ENCODE results near the gene BTG4. TPM values are rescaled to one million over a fixed set of nuclear protein-coding genes. Genes with fewer than 3 reads are reported as not detected.

Gene BTG4
- total RNA-seq, 6 experiments from 2014 or later = not detected

DNA sequence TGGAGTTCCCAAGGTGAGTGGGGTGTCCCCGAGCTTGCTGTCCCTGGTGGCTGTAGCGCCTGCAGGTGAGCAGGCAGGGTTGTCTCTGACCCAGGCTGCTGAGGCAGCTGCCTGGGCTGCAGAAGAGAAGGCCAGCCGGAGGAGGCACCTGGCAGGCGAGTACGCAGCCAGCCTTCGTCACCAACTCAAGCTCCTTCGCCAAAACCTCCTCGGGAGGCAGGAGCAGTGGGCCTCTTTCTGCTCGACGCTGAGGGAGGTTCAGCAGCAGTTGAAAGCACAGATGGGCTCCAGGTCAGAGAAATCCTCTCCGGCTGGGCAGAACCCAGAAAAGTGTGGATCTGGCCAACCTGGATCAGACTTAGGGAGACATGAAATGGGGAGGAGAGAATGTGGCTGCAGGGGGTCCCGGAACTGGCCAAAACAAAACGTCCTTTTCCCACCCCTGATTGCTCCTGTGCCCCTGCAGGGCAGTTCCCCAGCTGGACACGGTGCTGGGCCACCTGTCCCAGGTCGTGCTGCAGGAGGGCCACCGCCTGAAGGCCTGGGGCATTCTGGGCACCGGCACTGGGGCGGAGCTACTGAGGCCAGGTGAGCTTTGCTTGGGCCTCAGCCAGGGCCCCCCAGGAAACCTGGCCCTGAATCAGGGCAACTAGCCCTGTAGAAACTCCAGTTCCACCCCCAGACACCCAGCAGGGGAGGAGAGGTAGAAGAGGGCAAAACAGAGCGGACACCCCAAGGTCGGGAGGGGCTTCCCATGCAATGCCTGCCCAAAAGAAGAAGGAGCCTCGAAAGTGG is 56.7 kb downstream of the BTG4 start:
- Mint-ChIP-seq H3K36me3 (ENCODE audit: low read depth) (no peaks in the 10 kb centered on the region), H3K9me3 (no peaks in the 10 kb centered on the region), H3K27ac (no peak overlapping the region), H3K4me3 (no peak overlapping the region), H3K4me1 (ENCODE audit: low read depth) (peaks cover 35% of the 10 kb centered on the region), H3K27me3 (ENCODE audit: insufficient read depth) (peaks cover 18% of the 10 kb centered on the region)
- TF ChIP-seq, protein P1, sequence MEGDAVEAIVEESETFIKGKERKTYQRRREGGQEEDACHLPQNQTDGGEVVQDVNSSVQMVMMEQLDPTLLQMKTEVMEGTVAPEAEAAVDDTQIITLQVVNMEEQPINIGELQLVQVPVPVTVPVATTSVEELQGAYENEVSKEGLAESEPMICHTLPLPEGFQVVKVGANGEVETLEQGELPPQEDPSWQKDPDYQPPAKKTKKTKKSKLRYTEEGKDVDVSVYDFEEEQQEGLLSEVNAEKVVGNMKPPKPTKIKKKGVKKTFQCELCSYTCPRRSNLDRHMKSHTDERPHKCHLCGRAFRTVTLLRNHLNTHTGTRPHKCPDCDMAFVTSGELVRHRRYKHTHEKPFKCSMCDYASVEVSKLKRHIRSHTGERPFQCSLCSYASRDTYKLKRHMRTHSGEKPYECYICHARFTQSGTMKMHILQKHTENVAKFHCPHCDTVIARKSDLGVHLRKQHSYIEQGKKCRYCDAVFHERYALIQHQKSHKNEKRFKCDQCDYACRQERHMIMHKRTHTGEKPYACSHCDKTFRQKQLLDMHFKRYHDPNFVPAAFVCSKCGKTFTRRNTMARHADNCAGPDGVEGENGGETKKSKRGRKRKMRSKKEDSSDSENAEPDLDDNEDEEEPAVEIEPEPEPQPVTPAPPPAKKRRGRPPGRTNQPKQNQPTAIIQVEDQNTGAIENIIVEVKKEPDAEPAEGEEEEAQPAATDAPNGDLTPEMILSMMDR (IDR thresholded peaks at IDR 0.05) = no peak
- DNase-seq = no peak

DNA sequence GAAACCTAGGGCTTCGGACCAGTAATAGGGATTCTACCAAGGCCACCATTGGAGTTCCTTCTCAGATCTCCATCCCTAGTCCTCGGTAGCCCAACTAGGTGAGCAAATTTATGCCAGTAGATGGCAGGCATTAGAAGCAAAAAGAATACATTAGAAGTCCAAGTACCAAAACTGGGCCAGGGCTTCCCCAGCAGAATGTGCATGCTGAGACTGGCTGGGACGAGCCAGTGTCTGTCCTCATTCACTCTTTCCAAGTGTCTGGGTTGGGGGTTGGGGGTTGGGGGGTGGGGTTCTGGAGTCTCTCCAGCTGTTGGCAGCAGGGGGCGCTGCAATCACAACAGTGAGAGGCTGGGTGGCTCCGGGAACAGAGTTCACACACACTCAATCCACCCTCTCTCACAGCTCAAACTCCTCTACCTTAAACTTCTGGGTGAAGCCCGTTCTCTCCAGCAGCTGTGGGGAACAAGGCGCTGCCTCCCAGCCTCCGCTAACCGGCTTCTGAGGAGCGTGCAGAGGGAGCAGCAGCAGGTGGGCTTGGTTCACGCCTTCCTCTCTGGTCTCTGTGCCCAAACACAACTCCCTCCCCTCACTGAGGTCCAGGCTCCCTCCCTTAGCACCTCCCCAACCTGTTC is 57.5 kb downstream of the BTG4 start:
- peak; percentile 59 for DNase-seq
- H3K4me3 Mint-ChIP-seq = no peak overlapping the region

DNA sequence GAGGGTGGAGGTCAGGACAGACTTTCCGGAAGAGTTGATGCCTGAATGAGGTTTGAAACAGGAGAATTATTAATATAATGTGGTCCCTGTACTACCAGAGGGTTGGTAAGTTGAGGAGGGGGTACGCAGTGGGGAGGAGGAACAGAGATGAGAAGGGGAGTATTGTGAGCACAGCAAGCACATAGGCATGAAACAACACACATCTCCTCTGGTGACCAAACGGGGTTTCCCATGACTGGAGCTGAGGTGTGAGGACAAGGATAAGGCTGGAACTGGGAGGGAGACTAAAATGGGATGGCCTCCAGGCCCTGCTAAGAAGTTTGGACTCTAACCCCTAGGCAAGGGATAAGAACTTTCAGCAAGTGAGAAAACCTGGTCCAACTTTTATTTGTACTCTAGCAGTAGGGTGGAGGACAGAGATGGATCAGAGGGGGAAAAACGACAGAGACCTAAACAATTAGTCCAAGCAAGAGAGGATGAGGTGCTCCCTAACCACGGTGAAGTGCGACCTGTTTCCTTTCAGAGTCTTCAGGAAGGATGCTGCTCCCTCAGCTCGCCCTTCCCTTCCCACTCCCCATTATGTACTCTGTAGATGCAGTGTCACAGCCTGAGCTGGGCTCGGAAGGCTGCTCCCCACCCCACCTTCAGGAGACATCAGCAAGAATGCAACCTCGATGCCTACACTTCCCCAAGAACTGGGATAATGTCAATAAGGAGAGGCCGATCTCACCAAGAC is 59.2 kb downstream of the BTG4 start:
- Mint-ChIP-seq H3K4me1 (ENCODE audit: low read depth) (peaks cover 35% of the 10 kb centered on the region), H3K4me3 (no peak overlapping the region), H3K27ac (peak overlapping the region; percentile 22; the same call in 1 of the 2 replicates), H3K9me3 (no peaks in the 10 kb centered on the region), H3K36me3 (ENCODE audit: low read depth) (no peaks in the 10 kb centered on the region), H3K27me3 (ENCODE audit: insufficient read depth) (peaks cover 7% of the 10 kb centered on the region)
- TF ChIP-seq, protein P1 (IDR thresholded peaks at IDR 0.05) = no peak
- DNase-seq = no peak

More for the DNA sequence above, 57.5 kb downstream of the BTG4 start:
- Mint-ChIP-seq H3K9me3 (no peaks in the 10 kb centered on the region), H3K27ac (no peak overlapping the region; the same call in 1 of the 2 replicates), H3K4me1 (ENCODE audit: low read depth) (peaks cover 35% of the 10 kb centered on the region), H3K36me3 (ENCODE audit: low read depth) (no peaks in the 10 kb centered on the region), H3K27me3 (ENCODE audit: insufficient read depth) (peaks cover 13% of the 10 kb centered on the region)
- TF ChIP-seq, protein P1 (IDR thresholded peaks at IDR 0.05) = peak; percentile 91

DNA sequence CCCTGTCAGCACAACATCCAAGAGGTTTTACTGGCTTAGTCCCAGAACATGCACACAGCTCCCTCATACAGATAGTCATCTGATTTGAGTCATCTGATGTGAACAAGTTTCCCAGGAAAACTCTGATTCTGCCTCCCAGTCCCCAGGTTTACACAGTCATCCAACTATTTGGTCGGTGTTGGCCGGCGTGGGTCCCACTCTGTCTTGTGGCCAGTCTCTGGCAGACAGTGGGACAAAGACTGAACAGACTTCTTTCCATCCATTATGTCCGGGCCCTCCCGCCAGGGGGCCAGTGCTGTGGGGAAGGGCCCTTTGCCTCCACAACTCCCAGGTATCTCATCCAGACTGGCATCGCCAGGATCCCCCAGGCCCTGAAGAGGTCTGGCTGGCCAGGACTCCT is 60.0 kb downstream of the BTG4 start:
- Mint-ChIP-seq H3K4me3 (no peak overlapping the region), H3K27ac (peak overlapping the region; percentile 54; the same call in 1 of the 2 replicates), H3K36me3 (ENCODE audit: low read depth) (no peaks in the 10 kb centered on the region), H3K4me1 (ENCODE audit: low read depth) (peaks cover 35% of the 10 kb centered on the region), H3K9me3 (no peaks in the 10 kb centered on the region), H3K27me3 (ENCODE audit: insufficient read depth) (peaks cover 6% of the 10 kb centered on the region)
- TF ChIP-seq, protein P1 (IDR thresholded peaks at IDR 0.05) = no peak
- peak; percentile 78 for DNase-seq

DNA sequence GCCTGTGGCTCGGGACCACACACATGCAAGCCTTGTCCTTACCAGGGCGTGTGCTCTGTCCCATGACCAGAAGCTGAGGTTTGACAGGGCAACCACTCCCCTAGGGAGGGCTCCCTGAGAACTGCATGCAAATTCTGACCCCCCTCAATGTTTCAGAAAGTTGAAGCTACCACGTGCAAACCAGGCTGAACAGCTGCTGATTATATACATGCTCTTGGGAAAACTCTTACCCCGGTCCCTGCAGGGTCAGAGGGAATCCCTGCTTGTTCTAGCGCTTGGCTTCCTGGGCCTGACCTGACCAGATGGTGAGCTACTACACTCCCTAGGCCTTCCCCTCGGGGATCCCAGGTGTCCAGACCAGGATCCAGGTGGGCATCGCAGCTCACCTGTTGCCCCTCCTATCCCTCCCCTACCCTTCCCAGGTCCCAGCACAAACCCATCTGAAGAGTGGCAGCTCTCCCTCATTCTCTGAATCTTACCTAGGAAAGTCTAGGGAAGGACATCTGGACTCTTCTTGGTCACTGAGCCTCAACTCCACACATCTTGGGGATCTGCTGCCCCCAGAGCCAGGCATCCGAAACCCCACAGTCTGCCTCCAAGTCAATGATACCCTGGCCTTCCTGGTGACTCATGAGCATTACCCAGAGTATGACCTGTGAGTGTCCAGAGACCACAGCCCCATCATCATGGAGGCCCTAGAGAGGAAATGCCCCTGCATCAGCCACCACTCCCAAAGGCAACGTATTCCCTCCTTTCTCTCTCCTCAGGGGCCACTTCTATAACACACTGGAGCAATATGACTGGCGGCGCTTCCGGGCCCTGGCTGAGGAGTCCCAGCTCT is 61.5 kb downstream of the BTG4 start:
- TF ChIP-seq, protein P1 (IDR thresholded peaks at IDR 0.05) = no peak
- Mint-ChIP-seq H3K36me3 (ENCODE audit: low read depth) (no peaks in the 10 kb centered on the region), H3K27ac (no peak overlapping the region), H3K27me3 (ENCODE audit: insufficient read depth) (peaks cover 6% of the 10 kb centered on the region), H3K9me3 (no peaks in the 10 kb centered on the region), H3K4me1 (ENCODE audit: low read depth) (peaks cover 50% of the 10 kb centered on the region), H3K4me3 (no peak overlapping the region)
- no peak for DNase-seq

Measured in HFFc6 (cell line).